Activated CD4-positive, alpha-beta T cell treated with anti-CD3 and anti-CD28 coated beads, Interleukin-2, amount 50 U/mL, for 1 hour (primary cell): ENCODE measurements around the gene FXYD2.

Experiments
- DNase-seq: peaks from one replicate; pipeline ENCODE4 v3.0.0-alpha.2; 2020

FXYD2 gene

DNA sequence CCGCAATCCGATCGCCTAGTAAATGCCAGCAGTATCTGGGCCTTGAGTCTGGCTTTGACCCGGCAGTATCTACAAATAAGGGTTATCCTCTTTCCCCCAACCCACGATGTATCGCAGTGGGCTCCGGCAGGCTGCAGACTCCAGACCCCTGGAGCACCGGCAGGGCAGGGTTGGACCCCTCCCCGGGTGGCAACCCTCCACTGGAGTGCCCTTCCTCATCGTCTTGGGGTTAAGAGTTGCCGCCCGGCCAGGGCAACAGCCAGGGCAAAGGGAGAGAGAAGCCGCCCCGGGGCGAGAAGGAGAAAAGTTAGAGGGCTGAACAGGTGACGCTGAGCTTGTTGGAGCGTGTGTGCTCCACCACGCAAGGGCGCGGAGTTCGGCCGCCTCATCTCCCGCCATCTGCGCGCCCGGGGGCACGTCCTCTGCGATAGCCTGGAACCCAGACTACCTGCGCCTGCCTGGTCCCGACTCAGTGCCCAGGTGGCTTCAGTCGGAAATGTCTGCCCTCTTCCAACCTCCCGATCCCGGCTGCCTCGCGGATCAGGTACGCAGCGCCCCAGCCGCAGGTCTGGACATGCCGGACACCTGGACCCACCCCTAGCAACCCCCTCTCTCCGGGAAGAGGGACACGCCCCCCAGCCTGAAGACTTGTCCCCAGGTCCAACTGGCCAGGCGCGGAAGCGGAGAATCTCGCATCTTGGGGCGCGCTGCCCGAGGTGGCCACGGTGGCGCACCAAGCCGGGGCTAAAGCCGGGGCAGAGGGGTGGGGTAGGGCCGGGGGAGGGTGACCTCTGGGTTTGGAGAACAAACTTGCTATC lies 28.7 kb downstream of the FXYD2 start:
- DNase-seq: no peak

DNA sequence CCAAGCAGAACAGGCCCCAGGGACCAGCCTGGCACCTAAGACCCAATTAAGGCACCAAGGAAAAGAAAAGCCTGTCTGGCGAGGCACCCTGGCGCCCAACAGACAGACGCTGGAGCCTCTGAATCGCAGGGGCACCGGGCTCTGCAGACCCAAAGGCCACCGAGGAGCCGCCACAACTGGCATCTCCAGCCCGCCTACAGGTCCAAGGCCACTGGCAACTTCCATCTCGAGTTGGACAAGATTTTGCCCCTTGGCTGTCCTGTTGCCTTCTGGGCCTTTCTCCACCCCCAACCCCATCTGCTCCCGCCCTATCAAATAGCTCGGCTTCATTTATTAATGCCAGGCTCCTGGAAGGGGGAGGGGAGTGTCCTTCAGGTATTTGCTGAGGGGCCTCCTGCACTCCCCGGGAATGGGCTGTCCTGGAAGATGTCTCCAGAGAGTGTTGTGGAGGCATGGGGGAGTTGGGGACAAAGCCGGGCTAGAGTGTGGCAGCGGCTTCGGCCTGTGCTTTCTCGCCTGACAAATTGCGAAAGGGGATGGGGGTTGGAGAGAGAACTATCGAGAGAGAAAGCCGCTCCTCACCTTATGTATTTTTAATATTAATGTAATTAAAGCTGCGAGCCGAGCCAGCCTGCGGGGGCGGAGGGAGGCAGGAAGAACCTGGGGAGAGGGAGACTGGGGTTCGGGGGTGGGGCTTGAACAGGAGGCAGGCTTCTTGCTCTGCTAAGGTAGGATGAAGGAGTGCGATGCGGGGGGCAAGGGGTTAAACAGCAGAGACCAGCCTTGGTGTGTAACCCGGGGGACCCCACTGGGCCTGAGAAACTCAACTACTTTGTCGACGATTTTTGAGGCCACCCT lies 29.5 kb downstream of the FXYD2 start:
- DNase-seq: no peak

DNA sequence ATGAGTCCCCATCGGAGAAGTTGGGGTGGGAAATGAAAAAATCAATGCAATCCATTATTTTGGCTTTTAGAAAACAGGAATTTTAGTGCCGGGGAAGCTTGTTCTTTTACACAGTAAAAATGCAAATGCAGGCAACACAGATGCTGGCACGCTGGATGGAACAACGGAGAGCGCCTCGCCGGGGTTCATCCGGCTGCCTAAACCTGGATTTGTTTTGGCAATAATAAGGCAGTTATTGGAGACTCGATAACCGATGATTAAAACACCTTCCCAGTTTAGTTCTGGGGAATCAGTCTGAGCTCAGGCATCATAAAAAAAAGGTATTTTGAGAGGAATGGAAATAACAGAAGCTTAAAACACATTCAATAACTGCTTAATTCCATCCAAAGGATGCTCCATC lies 30.4 kb downstream of the FXYD2 start:
- DNase-seq: no peak

DNA sequence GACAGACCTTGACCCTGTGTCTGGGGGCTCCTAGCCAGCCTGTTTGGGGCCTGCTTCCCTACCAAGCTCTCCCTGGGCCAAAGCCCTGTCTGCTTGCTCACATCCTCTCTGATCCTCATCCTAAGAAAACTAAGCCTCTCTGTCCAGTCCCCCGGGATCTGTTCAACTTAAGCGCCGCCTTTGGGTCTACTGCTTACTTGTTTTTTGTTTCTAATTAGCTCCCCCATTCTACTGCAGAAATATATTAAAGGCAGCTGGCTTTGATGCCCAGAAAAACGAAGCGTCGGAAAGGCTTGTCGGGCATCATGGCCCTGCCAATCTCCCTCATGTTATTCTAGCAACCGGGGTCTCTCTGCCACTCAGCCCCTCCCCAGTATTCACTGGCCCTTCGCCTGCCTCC lies 31.0 kb downstream of the FXYD2 start:
- no peak for DNase-seq

DNA sequence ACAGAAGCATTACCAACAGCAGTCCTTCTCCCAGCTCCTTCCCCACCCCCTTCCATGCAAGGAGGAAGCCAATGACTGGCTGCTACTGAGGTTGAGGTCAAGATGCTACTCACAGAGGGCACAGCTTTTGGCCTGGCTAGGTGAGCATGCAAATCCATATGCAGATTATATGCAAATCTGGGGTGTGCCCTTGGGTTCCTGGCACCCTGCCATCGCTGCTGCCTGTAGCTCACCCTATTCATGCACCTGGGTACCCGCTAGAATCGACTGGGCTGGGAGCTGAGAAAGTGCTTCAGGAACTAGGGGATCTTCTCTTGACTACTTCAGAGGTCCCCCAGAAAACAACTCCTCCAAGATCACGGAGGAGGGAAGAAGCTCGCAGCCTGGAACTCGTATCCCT lies 31.6 kb downstream of the FXYD2 start:
- DNase-seq: no peak

DNA sequence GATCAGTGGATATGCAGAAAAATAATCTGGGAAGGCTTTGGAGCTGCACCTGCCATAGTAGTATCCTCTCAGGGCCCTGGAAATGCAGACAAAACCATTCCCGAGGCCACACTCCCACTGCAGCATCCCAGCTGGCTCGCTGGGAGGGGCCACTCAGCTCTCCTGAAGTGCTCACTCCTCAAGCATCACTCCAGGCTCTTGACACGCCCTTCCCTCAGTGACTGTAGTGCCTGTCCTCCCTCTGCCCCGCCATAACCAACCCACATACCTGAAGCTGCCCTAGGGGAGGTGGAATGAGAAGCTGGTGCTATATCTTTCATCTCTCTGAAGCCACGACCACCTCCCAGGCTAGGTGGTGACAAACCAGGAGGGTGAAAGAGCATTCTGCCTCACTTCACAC lies 32.3 kb downstream of the FXYD2 start:
- DNase-seq: no peak

DNA sequence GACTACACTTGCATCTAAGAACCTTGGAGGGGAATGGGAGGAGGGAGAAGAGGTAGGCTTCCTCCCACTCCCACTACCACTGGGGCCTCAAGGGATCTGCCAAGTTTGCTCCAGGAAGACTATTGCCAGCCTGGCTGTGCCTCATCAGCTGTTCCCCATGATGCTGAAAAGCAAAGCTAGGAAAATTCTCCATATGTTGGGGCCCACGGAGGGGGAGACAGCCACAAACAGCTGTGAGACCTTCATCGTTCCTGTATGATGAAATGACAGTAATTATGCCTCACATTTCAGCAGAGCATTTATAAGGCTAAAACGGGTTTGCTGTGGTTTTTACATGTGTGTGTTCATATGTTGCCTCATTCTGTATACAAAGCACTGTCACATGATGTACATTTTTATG lies 34.3 kb downstream of the FXYD2 start:
- DNase-seq: no peak

DNA sequence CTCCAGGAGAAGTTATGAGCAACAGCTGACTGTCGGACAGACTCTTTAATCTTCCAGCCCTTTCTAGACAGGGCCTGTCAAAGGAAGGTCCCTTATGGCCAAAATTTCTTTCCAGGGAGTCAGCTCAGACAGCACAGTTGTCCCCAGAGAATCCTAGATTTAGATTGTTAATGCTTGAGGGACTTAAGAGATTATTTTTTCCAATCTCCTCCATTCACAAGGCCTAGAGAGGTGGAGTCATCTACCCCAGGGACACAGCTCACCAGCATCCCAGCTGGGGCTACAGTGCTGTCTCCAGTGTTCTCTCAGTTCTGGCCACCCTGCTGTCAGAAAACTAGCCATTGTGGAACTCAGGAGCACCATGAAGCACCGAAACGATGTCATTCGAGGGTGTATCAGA lies 35.3 kb downstream of the FXYD2 start:
- no peak for DNase-seq

DNA sequence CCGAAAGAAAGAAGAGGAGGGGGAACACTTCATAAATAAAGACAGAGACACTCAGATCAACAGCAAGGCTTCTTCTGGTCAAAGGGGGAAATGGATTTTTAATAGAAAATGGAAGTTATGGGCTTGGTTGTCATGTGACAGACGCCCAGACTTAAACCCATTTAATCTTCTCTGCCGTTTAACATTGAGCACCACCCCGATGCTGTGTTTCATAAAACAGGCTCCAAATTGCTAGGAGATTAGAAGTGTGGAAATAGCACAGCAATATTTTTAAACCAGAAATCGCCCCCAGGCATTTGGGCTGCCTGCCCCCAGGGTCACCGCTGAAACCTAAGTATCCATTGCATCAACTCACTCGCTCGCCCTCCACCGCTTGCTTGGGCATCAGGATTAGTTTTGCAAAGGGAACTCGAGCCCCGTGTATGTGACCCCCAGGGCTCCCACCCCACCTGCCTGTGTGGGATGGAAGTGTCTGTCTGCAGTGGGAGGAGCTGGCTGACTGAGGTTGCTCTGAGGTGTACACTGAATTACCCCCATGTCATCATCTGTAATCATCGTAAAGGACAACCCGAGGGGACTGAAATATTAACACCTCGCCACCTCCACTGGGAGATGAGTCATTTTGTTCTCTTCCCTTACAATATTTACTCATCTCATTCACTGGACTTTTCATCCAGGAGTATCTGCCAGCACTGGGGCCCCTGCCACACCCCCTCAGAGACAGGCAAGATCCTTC lies 38.2 kb downstream of the FXYD2 start:
- no peak for DNase-seq

DNA sequence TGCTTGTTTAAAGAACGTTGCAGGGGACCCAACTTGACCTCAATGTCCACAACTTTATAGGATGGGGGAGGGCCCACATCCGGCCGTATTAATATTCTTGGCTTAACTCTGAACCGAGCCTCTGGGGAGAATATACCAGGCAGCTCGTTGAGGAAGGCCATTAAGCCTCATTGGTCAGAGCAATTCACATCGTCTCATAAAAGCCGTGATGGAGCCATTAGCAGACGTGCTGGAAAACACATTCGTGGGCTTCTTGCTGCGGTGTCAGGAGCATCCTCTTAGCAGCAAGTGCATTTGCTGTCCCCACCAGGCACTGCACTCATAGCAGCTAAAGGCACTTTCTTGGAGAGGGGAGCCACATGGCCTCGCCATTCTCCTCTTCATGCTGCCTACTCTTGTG lies 42.4 kb downstream of the FXYD2 start:
- DNase-seq: no peak

DNA sequence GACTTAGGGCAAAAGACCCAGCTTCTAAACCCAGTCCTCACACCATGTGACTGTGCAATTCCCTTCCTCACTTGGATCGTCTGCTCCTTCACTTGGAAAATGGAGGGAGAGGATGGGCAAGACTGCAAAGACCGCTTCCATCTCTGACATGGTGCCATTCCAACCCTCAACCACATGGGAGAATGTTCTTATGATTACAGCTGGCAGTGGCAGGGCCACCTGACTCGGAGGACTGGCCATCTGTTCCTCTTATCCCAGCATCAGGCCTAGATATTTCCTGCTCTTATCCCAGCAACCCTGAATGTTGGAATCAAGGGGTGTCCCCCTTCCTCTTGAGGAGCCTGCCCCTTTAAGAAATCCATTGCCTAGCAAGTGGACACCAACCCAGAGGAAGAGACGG lies 42.9 kb downstream of the FXYD2 start:
- DNase-seq: no peak

DNA sequence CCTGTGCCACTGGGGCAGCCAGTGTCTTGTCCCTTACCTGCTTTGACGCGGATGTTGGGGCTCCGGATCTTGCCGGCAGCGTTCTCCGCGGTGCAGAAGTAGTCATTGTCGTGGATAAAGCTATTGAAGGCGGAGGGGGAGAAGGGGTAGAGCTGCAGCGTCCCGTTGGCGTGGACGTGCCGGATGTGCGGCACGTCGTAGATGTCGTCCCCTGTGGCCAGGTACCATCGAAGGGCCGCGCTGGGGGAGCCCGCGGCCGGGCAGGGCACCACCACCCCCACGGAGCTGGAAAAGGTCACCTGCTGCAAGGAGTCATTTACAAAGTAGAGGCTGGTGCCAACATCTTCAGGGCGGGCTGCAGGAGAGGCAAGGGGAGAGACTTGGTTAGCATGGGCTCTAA lies 44.1 kb downstream of the FXYD2 start:
- DNase-seq: no peak

DNA sequence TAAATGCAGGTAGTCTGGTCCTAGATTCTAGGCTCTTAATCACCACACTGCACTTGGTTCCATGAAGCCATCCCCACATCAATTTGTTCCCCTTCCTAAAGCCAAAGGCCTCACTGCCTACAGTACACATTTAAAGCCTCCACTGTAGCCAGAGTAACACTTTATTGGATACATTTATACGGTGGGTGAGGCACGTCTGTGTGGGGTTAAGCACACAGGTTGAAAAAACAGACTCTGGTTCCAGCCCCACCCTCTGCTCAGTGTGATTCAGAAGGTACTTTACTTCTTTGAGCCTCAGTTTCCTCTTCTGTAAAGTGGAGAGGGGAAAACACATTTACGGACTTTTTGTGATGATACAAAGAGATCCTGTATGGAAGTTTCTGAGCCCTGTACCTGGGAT lies 50.0 kb downstream of the FXYD2 start:
- DNase-seq: no peak

DNA sequence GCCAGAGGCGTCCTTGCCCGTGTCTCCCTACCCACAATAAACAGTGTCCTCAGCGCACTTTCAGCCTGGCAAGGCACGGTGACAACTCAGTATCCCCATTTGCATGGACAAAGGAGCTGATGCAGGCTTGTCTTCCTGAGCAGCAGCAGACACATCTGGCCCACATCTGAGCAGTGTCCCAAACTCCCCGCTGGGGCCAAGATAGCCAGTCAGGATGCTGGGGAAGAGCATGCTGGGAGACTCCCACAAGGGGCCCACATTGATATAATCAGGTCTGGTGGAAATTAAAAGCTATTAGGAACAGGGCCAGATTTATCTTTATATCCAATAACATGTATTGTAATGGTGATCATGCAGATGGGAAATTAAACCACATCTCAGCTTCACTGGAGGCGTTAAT lies 52.2 kb downstream of the FXYD2 start:
- DNase-seq: no peak

DNA sequence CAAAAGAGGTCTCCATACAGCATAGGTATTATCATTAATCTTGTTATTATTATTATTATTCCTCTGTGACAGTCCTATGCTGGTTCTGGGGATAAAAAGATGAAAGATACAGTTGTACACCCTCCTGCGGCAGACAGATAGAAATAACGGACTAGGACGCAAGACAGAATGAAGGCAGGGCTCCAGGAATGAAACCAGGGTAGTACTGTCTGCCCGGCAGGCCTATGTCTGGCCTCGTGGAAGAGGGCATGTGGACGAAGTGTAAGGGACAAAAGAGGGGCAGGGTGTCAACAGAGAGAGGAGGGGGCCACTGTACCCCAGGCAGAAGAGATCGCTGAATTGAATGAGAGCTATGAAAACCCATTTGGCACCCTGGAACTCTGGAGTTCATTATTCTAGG lies 52.7 kb downstream of the FXYD2 start:
- DNase-seq: no peak

DNA sequence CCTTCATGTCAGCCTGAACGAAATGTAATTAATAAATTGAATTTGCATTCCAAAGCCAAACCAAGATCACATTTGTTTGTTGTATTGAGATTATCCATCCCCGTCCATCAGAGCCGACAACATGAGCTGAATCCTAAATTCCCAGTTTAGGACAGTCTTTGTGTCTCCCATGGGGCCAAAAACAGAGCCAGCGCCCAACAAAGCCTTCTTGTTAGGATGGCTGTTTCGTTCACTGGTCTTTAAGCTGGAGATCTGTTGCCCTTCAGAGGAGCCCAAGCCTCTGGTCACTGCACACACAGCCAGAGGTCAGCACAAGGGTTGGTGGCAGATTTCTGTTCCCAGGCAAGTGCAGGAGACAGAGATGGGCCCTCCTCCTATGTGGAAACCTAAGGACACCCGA lies 53.3 kb downstream of the FXYD2 start:
- DNase-seq: no peak

DNA sequence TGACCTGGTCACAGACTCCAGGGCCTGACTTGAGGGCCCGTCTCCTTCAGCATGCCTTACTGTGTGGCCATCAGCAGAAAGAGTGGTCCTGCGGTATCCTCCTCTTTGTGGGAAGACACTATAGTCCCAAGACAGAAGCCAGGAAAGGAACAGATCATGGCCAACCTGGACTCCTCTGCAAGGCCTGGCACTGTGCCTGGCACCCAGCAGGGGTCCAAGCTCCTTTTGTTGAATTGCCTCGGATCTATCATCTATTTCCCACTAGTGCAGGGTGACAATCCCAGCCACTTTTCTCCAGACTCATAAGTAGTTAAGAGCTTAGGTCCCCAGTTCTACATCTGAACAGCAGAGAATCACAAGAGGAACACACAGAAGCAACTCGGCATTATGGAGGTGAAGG lies 54.5 kb downstream of the FXYD2 start:
- DNase-seq: no peak
